ENCODE data around the gene ZNF442.

ZNF442 gene

GRCh38 chr19:12333162-12334159, 32.0 kb downstream of the ZNF442 start, which contains the start of gene ZNF563:
ZNF563 (minus strand) TSS chr19:12333633; CDS start chr19:12333482, 151 bp downstream.
- TF ChIP-seq GATA2 (IDR thresholded peaks at IDR 0.05; ENCODE audit: low read depth, low read length), result no peak

- no peak for TF ChIP-seq GATA2 (IDR thresholded peaks at IDR 0.05; ENCODE audit: low read depth, low read length)
- TF ChIP-seq GATA3 (IDR thresholded peaks at IDR 0.05; ENCODE audit: low read depth, low read length), result no peak
These were observed 34.1 kb downstream of the ZNF442 start for GRCh38 chr19:12331211-12331941.

- TF ChIP-seq GATA2 (IDR thresholded peaks at IDR 0.05; ENCODE audit: low read depth, low read length) (no peak), GATA3 (IDR thresholded peaks at IDR 0.05; ENCODE audit: low read depth, low read length) (no peak)
These were observed 35.1 kb downstream of the ZNF442 start for GRCh38 chr19:12330340-12330739.

GRCh38 chr19:12325690-12326089, 39.8 kb downstream of the ZNF442 start:
- TF ChIP-seq GATA2 (IDR thresholded peaks at IDR 0.05; ENCODE audit: low read depth, low read length) (no peak), GATA3 (IDR thresholded peaks at IDR 0.05; ENCODE audit: low read depth, low read length) (no peak)

GRCh38 chr19:12318782-12319413, 46.6 kb downstream of the ZNF442 start:
- TF ChIP-seq GATA3 (IDR thresholded peaks at IDR 0.05; ENCODE audit: low read depth, low read length), result no peak

- TF ChIP-seq GATA2 (IDR thresholded peaks at IDR 0.05; ENCODE audit: low read depth, low read length) (no peak), GATA3 (IDR thresholded peaks at IDR 0.05; ENCODE audit: low read depth, low read length) (no peak)
These were observed 50.9 kb downstream of the ZNF442 start for GRCh38 chr19:12314553-12314952.

Measured in SH-SY5Y (cell line).